OCI-LY7 (cell line): ENCODE measurements around the gene RPA1. TPM values are rescaled to one million over a fixed set of nuclear protein-coding genes. Genes with fewer than 3 reads are reported as not detected.

ENCODE experiments used
- BruUV-seq: library from RNA; stranded (reverse); fragments of 400-500 nt; replicated peaks from 2 replicates; lab custom pipeline; 2021; lab: Mats Ljungman, UMichigan
- CTCF ChIA-PET: fragments of 300-600 bp; sonication (Branson Sonifier 250); formaldehyde crosslinking; loops from one replicate; lab custom pipeline; 2022; ENCODE audit warnings: antibody characterized with exemption; ENCODE audit not compliant: unreplicated experiment; lab: Charles Lee
- POLR2A ChIA-PET: fragments of 300-600 bp; sonication (Branson Sonifier 250); formaldehyde crosslinking; loops from one replicate; lab custom pipeline; 2022; ENCODE audit warnings: antibody characterized with exemption; lab: Charles Lee
- DNase-seq: peaks from one replicate; pipeline ENCODE4 v3.0.0-alpha.2; 2015; ENCODE audit warnings: low spot score
- H2AFZ ChIP-seq: fragments of 200-600 bp; sonication (generic), shearing (Covaris generic); 2 replicates; pipeline ENCODE4 v1.6.1; 2014; ENCODE audit warnings: mild to moderate bottlenecking, antibody characterized with exemption, low read length, moderate library complexity
- H3K27ac ChIP-seq: fragments of 200-600 bp; sonication (generic); 2 replicates; pipeline ENCODE4 v1.5.1; 2014; ENCODE audit warnings: mixed run types, low read depth, mild to moderate bottlenecking, moderate library complexity, low read length, inconsistent platforms; ENCODE audit not compliant: poor library complexity, severe bottlenecking
- H3K36me3 ChIP-seq: fragments of 200-600 bp; sonication (generic); 2 replicates; pipeline ENCODE4 v1.6.1; 2014; ENCODE audit warnings: mild to moderate bottlenecking, antibody characterized with exemption, low read length, moderate library complexity, mixed read lengths; ENCODE audit not compliant: insufficient read depth
- H3K4me1 ChIP-seq: fragments of 200-600 bp; sonication (generic); 2 replicates; pipeline ENCODE4 v1.5.1; 2014; ENCODE audit warnings: mild to moderate bottlenecking, low read length; ENCODE audit not compliant: insufficient read depth, poor library complexity, severe bottlenecking
- H3K4me2 ChIP-seq: fragments of 200-600 bp; sonication (generic); 2 replicates; pipeline ENCODE4 v1.6.1; 2014; ENCODE audit warnings: mild to moderate bottlenecking, low read length
- H3K4me3 ChIP-seq: fragments of 200-600 bp; sonication (generic); 2 replicates; pipeline ENCODE4 v1.5.1; 2014; ENCODE audit warnings: mild to moderate bottlenecking, low read depth, low read length; ENCODE audit not compliant: poor library complexity, severe bottlenecking
- H3K79me2 ChIP-seq: fragments of 200-600 bp; sonication (generic); 2 replicates; pipeline ENCODE4 v1.6.1; 2016; ENCODE audit warnings: low read depth, mild to moderate bottlenecking, low read length, moderate library complexity, mixed read lengths; ENCODE audit not compliant: insufficient read depth
- H3K9me2 ChIP-seq: fragments of 200-600 bp; sonication (generic); 2 replicates; pipeline ENCODE4 v1.6.1; 2016; ENCODE audit warnings: mild to moderate bottlenecking, low read length, mixed read lengths; ENCODE audit not compliant: insufficient read depth
- H3K9me3 ChIP-seq: fragments of 200-600 bp; sonication (generic); 2 replicates; pipeline ENCODE4 v1.6.1; 2014; ENCODE audit warnings: mild to moderate bottlenecking, mixed run types, low read length, mixed read lengths
- H4K20me1 ChIP-seq: fragments of 200-600 bp; sonication (generic); 2 replicates; pipeline ENCODE4 v1.6.1; 2014; ENCODE audit warnings: mild to moderate bottlenecking, antibody characterized with exemption, low read length, moderate library complexity, mixed read lengths; ENCODE audit not compliant: insufficient read depth
- EZH2phosphoT487 ChIP-seq: fragments of 200-600 bp; sonication (generic); IDR thresholded peaks from 2 replicates; pipeline ENCODE4 v1.6.1; 2018; ENCODE audit warnings: low read depth, borderline replicate concordance, mild to moderate bottlenecking, mixed run types, antibody characterized with exemption, low read length, moderate library complexity, mixed read lengths
- intact Hi-C: fragments of 100-400 bp; cut with micrococcal nuclease; formaldehyde crosslinking; loops from one replicate; pipeline ENCODE4 v1.10.0; 2022; ENCODE audit not compliant: unreplicated experiment
- total RNA-seq, 2 experiments: library from RNA; depleted of rRNA in 1 of 2; stranded (reverse); fragments of >200 nt in 1 of 2; shearing (Covaris generic) in 1 of 2; gene quantifications; 2 replicates each; pipeline ENCODE4 v1.2.3, GENCODE V29; 2014 to 2022
- TF ChIP-seq, protein P1 (sequence below): fragments of 200-600 bp; sonication (generic); conservative IDR thresholded peaks from 2 replicates; pipeline ENCODE4 v1.5.1; 2014; ENCODE audit warnings: mild to moderate bottlenecking, antibody characterized with exemption, low read length, moderate library complexity, mixed read lengths

The RPA1 gene
- total RNA-seq, 2 experiments from 2014 or later: 55.5 to 184 TPM

DNA sequence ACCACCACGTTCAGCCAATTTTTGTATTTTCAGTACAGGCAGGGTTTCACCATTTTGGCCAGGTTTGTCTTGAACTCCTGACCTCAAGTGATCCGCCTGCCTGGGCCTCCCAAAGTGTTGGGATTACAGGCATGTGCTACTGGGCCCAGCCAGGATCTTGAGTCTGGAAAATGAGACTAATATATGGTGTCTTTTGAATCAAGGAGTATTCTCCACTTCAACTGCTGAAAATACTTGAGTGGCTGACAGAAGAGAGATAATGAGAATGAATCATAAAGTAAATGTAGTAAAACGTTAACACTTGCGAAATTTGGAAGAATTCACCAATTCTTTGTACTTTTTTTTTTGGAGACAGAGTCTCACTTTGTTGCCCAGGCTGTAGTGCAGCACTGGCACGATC is 16.7 kb upstream of the RPA1 start:
- POLR2A ChIA-PET: interaction anchor here (0.7 kb wide), 1 partner anchor 79 kb away, joined by 4 read pairs; no protein-coding TSS in a partner anchor
- Histone ChIP-seq H3K27ac (no peak overlapping the region), H4K20me1 (no peaks in the 10 kb centered on the region), H2AFZ (no peak overlapping the region), H3K79me2 (peaks cover under 1% of the 10 kb centered on the region; the same call in 1 of the 2 replicates), H3K4me1 (no peaks in the 10 kb centered on the region), H3K9me3 (no peaks in the 10 kb centered on the region), H3K9me2 (no peaks in the 10 kb centered on the region), H3K36me3 (peaks cover 48% of the 10 kb centered on the region), H3K4me3 (no peak overlapping the region), H3K4me2 (no peak overlapping the region)
- CTCF ChIA-PET: no interaction called here
- no peak for DNase-seq
- no TSS peak for BruUV-seq
- TF ChIP-seq, protein P1, sequence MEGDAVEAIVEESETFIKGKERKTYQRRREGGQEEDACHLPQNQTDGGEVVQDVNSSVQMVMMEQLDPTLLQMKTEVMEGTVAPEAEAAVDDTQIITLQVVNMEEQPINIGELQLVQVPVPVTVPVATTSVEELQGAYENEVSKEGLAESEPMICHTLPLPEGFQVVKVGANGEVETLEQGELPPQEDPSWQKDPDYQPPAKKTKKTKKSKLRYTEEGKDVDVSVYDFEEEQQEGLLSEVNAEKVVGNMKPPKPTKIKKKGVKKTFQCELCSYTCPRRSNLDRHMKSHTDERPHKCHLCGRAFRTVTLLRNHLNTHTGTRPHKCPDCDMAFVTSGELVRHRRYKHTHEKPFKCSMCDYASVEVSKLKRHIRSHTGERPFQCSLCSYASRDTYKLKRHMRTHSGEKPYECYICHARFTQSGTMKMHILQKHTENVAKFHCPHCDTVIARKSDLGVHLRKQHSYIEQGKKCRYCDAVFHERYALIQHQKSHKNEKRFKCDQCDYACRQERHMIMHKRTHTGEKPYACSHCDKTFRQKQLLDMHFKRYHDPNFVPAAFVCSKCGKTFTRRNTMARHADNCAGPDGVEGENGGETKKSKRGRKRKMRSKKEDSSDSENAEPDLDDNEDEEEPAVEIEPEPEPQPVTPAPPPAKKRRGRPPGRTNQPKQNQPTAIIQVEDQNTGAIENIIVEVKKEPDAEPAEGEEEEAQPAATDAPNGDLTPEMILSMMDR: no peak
- no peak for TF ChIP-seq EZH2phosphoT487
- intact Hi-C loops: no loop called here

DNA sequence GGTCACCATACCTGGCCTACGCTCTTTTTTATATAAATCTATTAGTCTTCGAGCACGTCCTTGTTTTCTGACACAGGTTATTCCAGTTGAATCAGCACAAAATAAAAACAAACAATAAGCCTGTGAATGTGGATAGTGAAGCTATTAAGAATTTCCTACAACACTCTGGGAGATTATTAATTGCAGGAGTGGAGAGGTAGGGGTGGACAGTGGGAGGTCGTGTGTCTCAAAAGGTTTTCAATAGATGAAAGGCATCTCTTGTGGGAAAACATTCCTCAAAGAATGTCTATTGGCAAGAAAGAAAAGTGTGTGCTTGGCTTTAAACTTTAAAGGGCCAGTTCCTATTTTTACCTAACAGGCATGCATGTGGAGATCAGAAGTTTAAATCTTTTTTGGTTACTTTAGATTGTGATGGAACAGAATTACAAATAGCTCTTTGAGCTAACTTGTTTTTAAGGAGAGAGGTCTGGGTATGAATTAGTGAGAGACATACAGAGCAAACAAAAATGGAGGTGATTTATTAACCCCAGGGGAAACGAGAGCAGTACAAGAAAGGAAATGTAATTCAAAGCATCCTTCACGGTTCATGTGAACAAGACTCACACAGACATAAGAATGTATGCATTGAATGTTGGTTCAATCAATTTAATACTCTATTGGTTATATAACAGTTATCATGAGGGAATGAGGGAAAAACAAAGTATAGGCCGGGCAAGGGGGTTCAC is 9.1 kb upstream of the RPA1 start:
- no peak overlapping the region for H3K4me3 ChIP-seq
- H3K36me3 ChIP-seq: peaks cover 58% of the 10 kb centered on the region
- TF ChIP-seq EZH2phosphoT487: no peak
- TF ChIP-seq, protein P1: no peak
- H3K9me3 ChIP-seq: no peaks in the 10 kb centered on the region
- H3K4me2 ChIP-seq: peak overlapping the region; percentile 26; the same call in 1 of the 2 replicates
- peaks cover 9% of the 10 kb centered on the region for H3K4me1 ChIP-seq
- DNase-seq: peak; percentile 17
- H2AFZ ChIP-seq: no peak overlapping the region
- POLR2A ChIA-PET: interaction anchor here (0.7 kb wide), 1 partner anchor 298 kb away, joined by 4 read pairs; no protein-coding TSS in a partner anchor
- CTCF ChIA-PET: no interaction called here
- no peaks in the 10 kb centered on the region for H3K9me2 ChIP-seq
- no TSS peak for BruUV-seq
- peaks cover 11% of the 10 kb centered on the region; the same call in 1 of the 2 replicates for H3K79me2 ChIP-seq
- H3K27ac ChIP-seq: no peak overlapping the region
- H4K20me1 ChIP-seq: no peaks in the 10 kb centered on the region
- intact Hi-C loops: no loop called here

DNA sequence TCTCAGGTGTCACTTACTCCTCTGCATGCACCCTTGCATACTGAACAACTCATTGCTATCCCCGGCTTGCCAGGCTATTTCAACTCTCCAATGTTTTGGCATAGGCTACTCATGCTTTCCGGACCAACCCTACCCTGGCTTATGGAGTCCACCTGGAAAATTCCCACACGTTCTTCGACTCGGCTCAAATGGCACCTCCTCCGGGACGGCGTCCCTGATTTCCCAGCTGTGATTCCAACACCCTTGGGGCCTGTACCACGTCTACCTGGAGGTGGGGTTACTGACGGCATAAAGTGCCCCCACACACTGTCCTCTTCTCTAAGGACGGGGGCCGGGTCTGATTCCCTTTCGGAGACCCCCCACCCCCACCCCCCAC is 601 bp upstream of the RPA1 start:
- peaks cover 40% of the 10 kb centered on the region for H3K4me1 ChIP-seq
- TF ChIP-seq, protein P1: no peak
- no peak for TF ChIP-seq EZH2phosphoT487
- H2AFZ ChIP-seq: peak overlapping the region; percentile 57
- ChIA-PET CTCF (interaction anchor here (0.6 kb wide), 1 partner anchor 12 kb away, joined by 3 read pairs; no protein-coding TSS in a partner anchor), POLR2A (interaction anchor here (0.6 to 1.4 kb wide), 4 partner anchors 63 to 628 kb away, joined by 3 to 5 read pairs (median 4); no protein-coding TSS in a partner anchor)
- BruUV-seq: no TSS peak
- peak overlapping the region; percentile 95 for H3K4me2 ChIP-seq
- H3K9me3 ChIP-seq: no peaks in the 10 kb centered on the region
- H3K9me2 ChIP-seq: no peaks in the 10 kb centered on the region
- peaks cover 7% of the 10 kb centered on the region; the same call in 1 of the 2 replicates for H4K20me1 ChIP-seq
- peak; percentile 14 for DNase-seq
- H3K36me3 ChIP-seq: peaks cover 58% of the 10 kb centered on the region
- intact Hi-C loops: no loop called here
- peak overlapping the region; percentile 78 for H3K4me3 ChIP-seq
- H3K79me2 ChIP-seq: peaks cover 58% of the 10 kb centered on the region
- peak overlapping the region; percentile 70 for H3K27ac ChIP-seq
